Measurements from ENCODE around the gene DYRK4.

Gene DYRK4

GRCh38 chr12:4643747-4644146, 81.7 kb downstream of the DYRK4 start:
- Mint-ChIP-seq H3K27ac (no peak overlapping the region), H3K4me1 (peaks cover 15% of the 10 kb centered on the region), H3K4me3 (no peak overlapping the region), H3K27me3 (peaks cover 1% of the 10 kb centered on the region), H3K36me3 (no peaks in the 10 kb centered on the region), H3K9me3 (no peaks in the 10 kb centered on the region)

- no peaks in the 10 kb centered on the region for H3K36me3 Mint-ChIP-seq
- no peaks in the 10 kb centered on the region for H3K9me3 Mint-ChIP-seq
- H3K4me3 Mint-ChIP-seq, result no peak overlapping the region
- H3K27me3 Mint-ChIP-seq, result peaks cover under 1% of the 10 kb centered on the region
- H3K27ac Mint-ChIP-seq, result no peak overlapping the region
- peaks cover 28% of the 10 kb centered on the region for H3K4me1 Mint-ChIP-seq
These were observed 83.0 kb downstream of the DYRK4 start for GRCh38 chr12:4645023-4645422.

GRCh38 chr12:4648104-4648500, 86.1 kb downstream of the DYRK4 start:
- Mint-ChIP-seq H3K27me3 (no peaks in the 10 kb centered on the region), H3K9me3 (no peaks in the 10 kb centered on the region), H3K27ac (peak overlapping the region; percentile 84), H3K4me1 (peaks cover 51% of the 10 kb centered on the region), H3K36me3 (no peaks in the 10 kb centered on the region), H3K4me3 (peak overlapping the region; percentile 98)

GRCh38 chr12:4648501-4649357, 86.7 kb downstream of the DYRK4 start, which contains the start of the genes AKAP3 and NDUFA9:
AKAP3 (minus strand) TSS chr12:4649051; CDS start chr12:4638196, 10,855 bp downstream.
NDUFA9 (plus strand) TSS chr12:4649114; CDS start chr12:4649127, 13 bp downstream.
- Mint-ChIP-seq H3K9me3 (no peaks in the 10 kb centered on the region), H3K36me3 (peaks cover 2% of the 10 kb centered on the region), H3K4me3 (peak within 1 kb of the TSS; percentile 98), H3K27me3 (no peaks in the 10 kb centered on the region), H3K4me1 (peaks cover 56% of the 10 kb centered on the region), H3K27ac (peak within 1 kb of the TSS; percentile 95)

GRCh38 chr12:4649358-4649661, 87.3 kb downstream of the DYRK4 start:
- Mint-ChIP-seq H3K27me3 (no peaks in the 10 kb centered on the region), H3K9me3 (no peaks in the 10 kb centered on the region), H3K36me3 (peaks cover 2% of the 10 kb centered on the region), H3K27ac (peak overlapping the region; percentile 95), H3K4me3 (peak overlapping the region; percentile 98), H3K4me1 (peaks cover 62% of the 10 kb centered on the region)

GRCh38 chr12:4653257-4653656, 91.2 kb downstream of the DYRK4 start:
- Mint-ChIP-seq H3K36me3 (peaks cover 12% of the 10 kb centered on the region), H3K9me3 (no peaks in the 10 kb centered on the region), H3K27me3 (no peaks in the 10 kb centered on the region), H3K27ac (no peak overlapping the region), H3K4me3 (no peak overlapping the region), H3K4me1 (peaks cover 51% of the 10 kb centered on the region)

GRCh38 chr12:4653691-4654090, 91.7 kb downstream of the DYRK4 start:
- Mint-ChIP-seq H3K4me1 (peaks cover 47% of the 10 kb centered on the region), H3K4me3 (no peak overlapping the region), H3K36me3 (peaks cover 12% of the 10 kb centered on the region), H3K27me3 (no peaks in the 10 kb centered on the region), H3K27ac (peak overlapping the region; percentile 32), H3K9me3 (no peaks in the 10 kb centered on the region)
